IMR-90 (cell line): ENCODE measurements around the gene TPPP3. TPM values are rescaled to one million over a fixed set of nuclear protein-coding genes. Genes with fewer than 3 reads are reported as not detected.
A peak's percentile ranks its signal among the peaks of the same experiment; 100 is the strongest.

Experiments
- ATAC-seq: fragments of 200-7000 bp; cut with Tn5 transposase; 2 replicates; pipeline ENCODE4 v1.9.1; 2020; ENCODE audit warnings: low read depth, mild to moderate bottlenecking, moderate library complexity
- BruUV-seq: library from RNA; stranded (reverse); fragments of 400-500 nt; replicated peaks from 2 replicates; lab custom pipeline; 2021; lab: Mats Ljungman, UMichigan
- CTCF ChIA-PET: fragments of 300-600 bp; formaldehyde crosslinking; extraction: SDS; loops from one replicate; lab custom pipeline; 2021; ENCODE audit warnings: antibody characterized with exemption; lab: Yijun Ruan, JAX
- POLR2A ChIA-PET: fragments of 300-600 bp; sonication (Branson Sonifier 250); formaldehyde crosslinking; loops from one replicate; lab custom pipeline; 2022; ENCODE audit warnings: antibody characterized with exemption; ENCODE audit not compliant: unreplicated experiment; lab: Charles Lee
- DNase-seq: peaks from one replicate; pipeline ENCODE4 v3.0.0; 2013
- H2AFZ ChIP-seq: replicated peaks from 2 replicates; pipeline ENCODE3; 2013; ENCODE audit warnings: low read length, mild to moderate bottlenecking; ENCODE audit not compliant: poor library complexity
- H2AK5ac ChIP-seq: 2 replicates; pipeline ENCODE4 v1.6.1; 2013; ENCODE audit warnings: low read depth, low read length, inconsistent platforms
- H2AK9ac ChIP-seq: replicated peaks from 2 replicates; pipeline ENCODE3; 2013; ENCODE audit warnings: mild to moderate bottlenecking, low read depth, low read length, moderate library complexity; ENCODE audit not compliant: poor library complexity
- H2BK120ac ChIP-seq: 2 replicates; pipeline ENCODE4 v1.6.1; 2013; ENCODE audit warnings: low read depth, low read length, inconsistent platforms
- H2BK15ac ChIP-seq: 3 replicates; pipeline ENCODE4 v1.6.1; 2013; ENCODE audit warnings: low read depth, low read length, inconsistent platforms
- H2BK20ac ChIP-seq: 2 replicates; pipeline ENCODE4 v1.6.1; 2013; ENCODE audit warnings: low read depth, mild to moderate bottlenecking, inconsistent platforms, low read length, moderate library complexity
- H2BK5ac ChIP-seq: 2 replicates; pipeline ENCODE4 v1.6.1; 2013; ENCODE audit warnings: mild to moderate bottlenecking, low read depth, low read length, inconsistent platforms; ENCODE audit not compliant: poor library complexity, severe bottlenecking
- H3K14ac ChIP-seq: replicated peaks from 2 replicates; pipeline ENCODE4 v1.6.1; 2013; ENCODE audit warnings: low read depth, low read length, inconsistent platforms
- H3K18ac ChIP-seq: 2 replicates; pipeline ENCODE4 v1.6.1; 2013; ENCODE audit warnings: low read depth, low read length, control low read depth
- H3K23ac ChIP-seq: 2 replicates; pipeline ENCODE4 v1.6.1; 2013; ENCODE audit warnings: low read depth, low read length, inconsistent platforms
- H3K27ac ChIP-seq: 2 replicates; pipeline ENCODE4 v1.5.1; 2013; ENCODE audit warnings: mild to moderate bottlenecking, control low read depth, low read length; ENCODE audit not compliant: insufficient read depth
- H3K27me3 ChIP-seq: 2 replicates; pipeline ENCODE4 v1.6.1; 2013; ENCODE audit warnings: low read length; ENCODE audit not compliant: control insufficient read depth, insufficient read depth
- H3K36me3 ChIP-seq: 2 replicates; pipeline ENCODE4 v1.6.1; 2013; ENCODE audit warnings: low read length, mixed read lengths; ENCODE audit not compliant: control insufficient read depth, insufficient read depth
- H3K4ac ChIP-seq: 2 replicates; pipeline ENCODE4 v1.6.1; 2013; ENCODE audit warnings: low read depth, low read length, inconsistent platforms
- H3K4me1 ChIP-seq: 2 replicates; pipeline ENCODE4 v1.6.1; 2013; ENCODE audit warnings: low read length, mixed read lengths; ENCODE audit not compliant: control insufficient read depth, insufficient read depth
- H3K4me2 ChIP-seq: 2 replicates; pipeline ENCODE4 v1.6.1; 2013; ENCODE audit warnings: low read depth, mild to moderate bottlenecking, control low read depth, low read length, moderate library complexity
- H3K4me3 ChIP-seq: 2 replicates; pipeline ENCODE4 v1.5.1; 2013; ENCODE audit warnings: low read depth, mild to moderate bottlenecking, control low read depth, low read length, moderate library complexity; ENCODE audit not compliant: insufficient read depth
- H3K56ac ChIP-seq: 2 replicates; pipeline ENCODE4 v1.6.1; 2013; ENCODE audit warnings: low read length, inconsistent platforms; ENCODE audit not compliant: insufficient read depth; ENCODE audit errors: extremely low read depth
- H3K79me1 ChIP-seq, 2 experiments: 2 replicates each; pipeline ENCODE4 v1.6.1; 2013; ENCODE audit warnings: low read length in 2 of 2, inconsistent platforms in 1 of 2, low read depth in 1 of 2
- H3K9ac ChIP-seq: 2 replicates; pipeline ENCODE4 v1.6.1; 2013; ENCODE audit warnings: low read depth, low read length, control low read depth
- H3K9me1 ChIP-seq: 2 replicates; pipeline ENCODE4 v1.6.1; 2013; ENCODE audit warnings: low read length, inconsistent platforms; ENCODE audit not compliant: insufficient read depth
- H3K9me3 ChIP-seq: 2 replicates; pipeline ENCODE4 v1.6.1; 2013; ENCODE audit warnings: low read length; ENCODE audit not compliant: control insufficient read depth, insufficient read depth
- H4K20me1 ChIP-seq: 2 replicates; pipeline ENCODE4 v1.6.1; 2013; ENCODE audit warnings: low read length, inconsistent platforms; ENCODE audit not compliant: insufficient read depth
- H4K5ac ChIP-seq: 2 replicates; pipeline ENCODE4 v1.6.1; 2013; ENCODE audit warnings: mild to moderate bottlenecking, low read depth, low read length, control low read depth
- H4K8ac ChIP-seq, 2 experiments: 2 replicates each; pipeline ENCODE4 v1.6.1; 2013; ENCODE audit warnings: low read depth in 2 of 2, low read length in 2 of 2, control low read depth in 1 of 2, inconsistent platforms in 1 of 2
- H4K91ac ChIP-seq: 2 replicates; pipeline ENCODE4 v1.6.1; 2013; ENCODE audit warnings: low read depth, low read length, inconsistent platforms; ENCODE audit not compliant: insufficient read depth
- CEBPB ChIP-seq: IDR thresholded peaks from 2 replicates; pipeline ENCODE4 v1.6.1; 2012; ENCODE audit warnings: low read depth, low read length, improper control_type of control experiment
- POLR2A ChIP-seq: IDR thresholded peaks from 2 replicates; pipeline ENCODE4 v1.6.1; 2012; ENCODE audit warnings: mild to moderate bottlenecking, low read depth, low read length
- RCOR1 ChIP-seq: IDR thresholded peaks from 2 replicates; pipeline ENCODE4 v1.6.1; 2012; ENCODE audit warnings: mild to moderate bottlenecking, low read length, improper control_type of control experiment; ENCODE audit not compliant: insufficient replicate concordance
- RFX5 ChIP-seq: IDR thresholded peaks from 2 replicates; pipeline ENCODE4 v1.8.0; 2012; ENCODE audit warnings: low read depth, mild to moderate bottlenecking, low read length, moderate library complexity
- WGBS, 2 experiments: methylation state at CpG; one replicate each; pipeline versions ENCODE4 v1.1.5 to v1.1.7; 2013; ENCODE audit warnings: missing lambda C conversion rate in 2 of 2; ENCODE audit not compliant: insufficient read length in 1 of 2; ENCODE audit errors: extremely low coverage in 2 of 2; 5-methylcytosine and 5-hydroxymethylcytosine counted together
- dilution Hi-C: fragments of 300-500 bp; cut with HindIII; formaldehyde crosslinking; loops from one replicate; pipeline ENCODE4 v1.14.3; 2018; ENCODE audit warnings: low sequenced_read_pairs; ENCODE audit not compliant: unreplicated experiment
- in situ Hi-C: fragments of 300-500 bp; cut with MboI; formaldehyde crosslinking; loops from 3 replicates; pipeline ENCODE4 v1.14.3; 2019; ENCODE audit warnings: low sequenced_read_pairs, inconsistent platforms, mixed read lengths
- intact Hi-C: fragments of 100-400 bp; cut with micrococcal nuclease; formaldehyde crosslinking; loops from 2 replicates; pipeline ENCODE4 v1.10.0; 2022
- polyA plus RNA-seq, 3 experiments: library from polyadenylated mRNA; depleted of rRNA; stranded (reverse); fragments of >200 nt; gene quantifications; 2 replicates each; pipeline ENCODE4 v1.2.3, GENCODE V29; 2012; ENCODE audit warnings: low replicate concordance in 1 of 3
- total RNA-seq: library from RNA; depleted of rRNA; stranded (reverse); fragments of >200 nt; gene quantifications from 2 replicates; pipeline ENCODE4 v1.2.3, GENCODE V29; 2012

TPPP3 gene
- total and polyA plus RNA-seq, 2 of the 4 experiments (the other 2 are of a cell fraction) = 0.54 to 2.4 TPM

DNA sequence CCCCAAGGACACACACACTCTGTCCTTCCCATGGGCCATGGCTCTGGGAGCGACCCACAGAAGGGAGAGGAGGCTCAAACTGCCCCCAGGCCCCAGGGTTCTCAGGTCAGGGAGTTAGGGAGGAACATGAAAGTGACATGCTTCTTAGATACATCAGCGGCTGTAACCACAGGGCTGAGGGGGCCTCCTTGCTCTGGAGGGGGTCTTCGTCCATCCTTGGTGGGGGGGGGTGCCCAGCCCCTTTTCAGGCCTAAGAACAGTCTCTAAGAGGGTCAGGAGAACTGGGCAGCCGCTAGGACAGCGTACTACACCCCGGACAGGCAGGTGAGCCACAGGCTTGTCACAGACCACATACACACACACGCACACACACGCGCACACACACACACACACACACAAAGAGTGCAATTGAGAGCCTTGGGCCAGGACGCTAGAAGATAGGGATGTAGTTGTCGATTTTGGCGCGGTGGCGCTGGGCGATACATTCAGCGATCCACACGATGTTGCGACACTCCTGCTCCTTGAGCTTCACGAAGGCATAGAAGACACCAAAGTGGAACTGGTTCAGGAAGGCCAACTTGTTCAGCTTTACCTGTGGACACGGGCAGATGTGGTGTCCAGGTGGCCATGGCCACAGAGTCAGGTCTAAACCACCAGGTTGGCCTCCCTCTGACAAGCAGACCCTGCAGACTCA is 44.9 kb upstream of the TPPP3 start:
- no peaks in the 10 kb centered on the region for H3K27me3 ChIP-seq
- H3K79me1 ChIP-seq = peaks cover 0 to 15% of the 10 kb centered on the region in 2 experiments; a peak in 1 of 4 replicates
- peaks cover 5% of the 10 kb centered on the region; the same call in 1 of the 2 replicates for H3K9me1 ChIP-seq
- H3K4ac ChIP-seq = no peak overlapping the region
- ChIA-PET POLR2A (no interaction called here), CTCF (interaction anchor here (0.9 kb wide), 1 partner anchor 9 kb away, joined by 3 read pairs; no protein-coding TSS in a partner anchor)
- no peak overlapping the region for H2BK5ac ChIP-seq
- no peak overlapping the region for H4K5ac ChIP-seq
- H2AFZ ChIP-seq = peak overlapping the region; percentile 14
- TF ChIP-seq RFX5 (no peak), POLR2A (no peak), RCOR1 (no peak), CEBPB (peak; percentile 74)
- no peak overlapping the region for H3K23ac ChIP-seq
- H3K18ac ChIP-seq = no peak overlapping the region
- DNase-seq (no peak), ATAC-seq (no peak)
- no peak overlapping the region for H3K4me3 ChIP-seq
- dilution Hi-C loops = no loop called here
- no peak overlapping the region for H3K14ac ChIP-seq
- no peak overlapping the region for H3K9ac ChIP-seq
- H3K27ac ChIP-seq = no peak overlapping the region
- H2AK9ac ChIP-seq = peak overlapping the region; percentile 19
- in situ Hi-C loops = no loop called here
- no peak overlapping the region for H2BK20ac ChIP-seq
- H2AK5ac ChIP-seq = no peak overlapping the region
- peaks cover 39% of the 10 kb centered on the region for H3K36me3 ChIP-seq
- H2BK15ac ChIP-seq = no peak overlapping the region
- WGBS, 2 experiments = 96% methylated on average over 9 of the region's 20 CpGs; no CpG with 5 or more reads in 1 of the 2 experiments
- no peak overlapping the region for H2BK120ac ChIP-seq
- H3K56ac ChIP-seq = no peak overlapping the region
- H4K20me1 ChIP-seq = peaks cover 16% of the 10 kb centered on the region
- peaks cover 9% of the 10 kb centered on the region; the same call in 1 of the 2 replicates for H3K4me1 ChIP-seq
- no peak overlapping the region for H4K91ac ChIP-seq
- H3K4me2 ChIP-seq = no peak overlapping the region
- no peaks in the 10 kb centered on the region for H3K9me3 ChIP-seq
- H4K8ac ChIP-seq = no peak overlapping the region
- intact Hi-C loops = no loop called here
- TSS peak; percentile 95 for BruUV-seq
